MCF 10A (cell line): ENCODE measurements around the gene DSCAML1. TPM values are rescaled to one million over a fixed set of nuclear protein-coding genes. Genes with fewer than 3 reads are reported as not detected.

ENCODE experiments used
- BruUV-seq: library from RNA; stranded (reverse); fragments of 400-500 nt; replicated peaks from 2 replicates; lab custom pipeline; 2021; lab: Mats Ljungman, UMichigan
- CTCF ChIA-PET: fragments of 300-600 bp; sonication (Branson Sonifier 250); formaldehyde crosslinking; extraction: SDS; loops from one replicate; lab custom pipeline; 2021; ENCODE audit warnings: antibody characterized with exemption, inconsistent platforms; lab: Yijun Ruan, JAX
- POLR2A ChIA-PET: fragments of 300-600, 350-650 bp; sonication (Branson Sonifier 250); formaldehyde crosslinking; extraction: SDS; loops from one replicate; lab custom pipeline; 2020; ENCODE audit warnings: antibody characterized with exemption, inconsistent platforms; lab: Yijun Ruan, JAX
- DNase-seq: peaks from one replicate; pipeline ENCODE4 v3.0.0-alpha.2; 2018; ENCODE audit not compliant: unreplicated experiment
- H3K27ac Mint-ChIP-seq: one replicate; pipeline ENCODE4 v1.8.0; 2022; ENCODE audit warnings: mild to moderate bottlenecking, low read depth, mixed read lengths; ENCODE audit not compliant: unreplicated experiment
- H3K27me3 Mint-ChIP-seq: one replicate; pipeline ENCODE4 v1.8.0; 2022; ENCODE audit warnings: mixed read lengths; ENCODE audit not compliant: insufficient read depth, unreplicated experiment
- H3K36me3 Mint-ChIP-seq: one replicate; pipeline ENCODE4 v1.8.0; 2022; ENCODE audit warnings: mild to moderate bottlenecking, moderate library complexity, mixed read lengths; ENCODE audit not compliant: insufficient read depth, unreplicated experiment
- H3K4me1 Mint-ChIP-seq: one replicate; pipeline ENCODE4 v1.8.0; 2022; ENCODE audit warnings: mixed read lengths; ENCODE audit not compliant: insufficient read depth, unreplicated experiment
- H3K4me3 Mint-ChIP-seq: one replicate; pipeline ENCODE4 v1.8.0; 2022; ENCODE audit warnings: mild to moderate bottlenecking, moderate library complexity, mixed read lengths; ENCODE audit not compliant: unreplicated experiment
- H3K9me3 Mint-ChIP-seq: one replicate; pipeline ENCODE4 v1.8.0; 2022; ENCODE audit warnings: mixed read lengths; ENCODE audit not compliant: unreplicated experiment
- intact Hi-C: fragments of 100-400 bp; cut with micrococcal nuclease; formaldehyde crosslinking; loops from 2 replicates; pipeline ENCODE4 v1.14.1; 2022
- total RNA-seq: library from RNA; stranded (reverse); gene quantifications from 2 replicates; pipeline ENCODE4 v1.2.3, GENCODE V29; 2022
- TF ChIP-seq, protein P1 (sequence below): fragments of 200-600 bp; IDR thresholded peaks from one replicate; pipeline ENCODE4 v1.8.0; 2022; ENCODE audit warnings: antibody characterized with exemption, mild to moderate bottlenecking; ENCODE audit not compliant: unreplicated experiment

Gene DSCAML1
- total RNA-seq, 1 experiment from 2014 or later, result not detected

DNA sequence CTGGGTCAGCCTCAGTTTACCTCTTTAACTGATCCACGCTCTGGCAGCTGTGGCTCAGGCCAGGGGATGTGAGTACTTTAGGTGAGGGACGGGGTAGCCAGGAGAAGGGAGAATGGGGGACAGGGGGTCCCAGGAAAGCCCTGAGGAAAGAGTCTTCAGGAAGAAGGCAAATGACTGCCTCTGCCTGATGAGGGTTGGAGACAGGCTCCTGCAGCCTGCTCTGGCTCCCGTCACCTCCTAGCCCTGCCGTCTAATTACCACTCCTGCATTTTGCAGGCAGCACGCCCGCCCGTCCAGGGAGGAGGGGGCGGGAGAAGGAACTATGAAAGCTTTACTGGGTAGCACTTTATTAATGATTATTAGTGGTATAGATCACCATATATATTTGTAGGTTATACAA is 352.8 kb downstream of the DSCAML1 start:
- ChIA-PET CTCF (interaction anchor here (0.6 to 1.0 kb wide), 3 partner anchors 18 to 1426 kb away, joined by 3 read pairs; no protein-coding TSS in a partner anchor), POLR2A (no interaction called here)
- BruUV-seq, result no TSS peak
- Mint-ChIP-seq H3K4me3 (no peak overlapping the region), H3K9me3 (no peaks in the 10 kb centered on the region), H3K36me3 (no peaks in the 10 kb centered on the region), H3K4me1 (no peaks in the 10 kb centered on the region), H3K27ac (no peak overlapping the region), H3K27me3 (peaks cover 94% of the 10 kb centered on the region)
- intact Hi-C loops, result no loop called here
- TF ChIP-seq, protein P1, sequence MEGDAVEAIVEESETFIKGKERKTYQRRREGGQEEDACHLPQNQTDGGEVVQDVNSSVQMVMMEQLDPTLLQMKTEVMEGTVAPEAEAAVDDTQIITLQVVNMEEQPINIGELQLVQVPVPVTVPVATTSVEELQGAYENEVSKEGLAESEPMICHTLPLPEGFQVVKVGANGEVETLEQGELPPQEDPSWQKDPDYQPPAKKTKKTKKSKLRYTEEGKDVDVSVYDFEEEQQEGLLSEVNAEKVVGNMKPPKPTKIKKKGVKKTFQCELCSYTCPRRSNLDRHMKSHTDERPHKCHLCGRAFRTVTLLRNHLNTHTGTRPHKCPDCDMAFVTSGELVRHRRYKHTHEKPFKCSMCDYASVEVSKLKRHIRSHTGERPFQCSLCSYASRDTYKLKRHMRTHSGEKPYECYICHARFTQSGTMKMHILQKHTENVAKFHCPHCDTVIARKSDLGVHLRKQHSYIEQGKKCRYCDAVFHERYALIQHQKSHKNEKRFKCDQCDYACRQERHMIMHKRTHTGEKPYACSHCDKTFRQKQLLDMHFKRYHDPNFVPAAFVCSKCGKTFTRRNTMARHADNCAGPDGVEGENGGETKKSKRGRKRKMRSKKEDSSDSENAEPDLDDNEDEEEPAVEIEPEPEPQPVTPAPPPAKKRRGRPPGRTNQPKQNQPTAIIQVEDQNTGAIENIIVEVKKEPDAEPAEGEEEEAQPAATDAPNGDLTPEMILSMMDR, result no peak
- DNase-seq, result no peak

DNA sequence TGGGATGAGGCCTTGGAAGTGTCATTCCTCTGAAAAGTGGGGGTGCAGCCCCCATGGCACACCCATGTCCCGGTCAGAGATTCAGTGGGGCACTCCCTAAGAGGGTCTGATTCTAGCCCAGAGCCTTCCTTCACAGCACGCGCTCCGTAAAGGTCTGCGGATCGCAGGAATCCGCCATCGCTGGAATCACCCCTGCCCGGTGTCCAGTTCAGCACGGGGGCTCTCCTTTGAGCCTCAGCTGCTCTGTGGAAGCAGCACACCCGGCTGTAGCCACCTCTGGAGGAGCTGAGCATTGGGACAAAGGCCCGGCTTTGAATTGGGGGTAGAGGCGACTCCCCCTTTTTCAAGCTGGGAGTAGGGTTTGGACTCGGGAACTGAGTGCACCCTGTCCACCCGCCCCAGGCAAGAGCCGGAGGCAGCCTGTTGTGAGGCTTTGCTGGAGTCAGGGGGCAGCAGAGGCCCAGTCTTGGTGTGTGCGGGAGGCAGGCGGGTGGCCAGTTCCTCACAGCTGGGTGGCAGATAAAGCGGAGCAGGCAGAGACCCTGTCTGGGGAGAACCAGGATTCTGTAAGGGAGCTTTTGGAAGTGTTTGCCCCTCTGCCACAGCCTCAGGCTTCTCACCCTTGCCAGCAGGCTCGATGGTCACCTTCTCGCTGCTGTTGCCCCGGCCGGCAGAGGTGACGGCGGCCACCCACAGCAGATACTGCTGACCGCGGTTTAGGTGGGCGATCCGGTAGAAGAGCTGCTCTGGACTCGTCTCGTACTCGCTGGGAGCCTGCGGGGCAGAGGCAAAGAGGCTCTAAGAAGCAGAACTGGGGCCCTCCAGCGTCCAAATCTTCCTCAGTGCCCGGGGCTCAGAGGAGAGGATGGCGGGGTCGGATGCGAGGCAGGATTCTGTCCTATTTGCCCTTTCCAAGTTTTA is 353.5 kb downstream of the DSCAML1 start:
- Mint-ChIP-seq H3K27me3 (peaks cover 87% of the 10 kb centered on the region), H3K27ac (no peak overlapping the region), H3K36me3 (no peaks in the 10 kb centered on the region), H3K9me3 (no peaks in the 10 kb centered on the region), H3K4me1 (no peaks in the 10 kb centered on the region), H3K4me3 (no peak overlapping the region)
- no TSS peak for BruUV-seq
- ChIA-PET CTCF (interaction anchor here (0.6 to 1.3 kb wide), 2 partner anchors 17 to 1426 kb away, joined by 3 to 4 read pairs; no protein-coding TSS in a partner anchor), POLR2A (no interaction called here)
- TF ChIP-seq, protein P1, result peak; percentile 7
- intact Hi-C loops, result no loop called here
- DNase-seq, result no peak

DNA sequence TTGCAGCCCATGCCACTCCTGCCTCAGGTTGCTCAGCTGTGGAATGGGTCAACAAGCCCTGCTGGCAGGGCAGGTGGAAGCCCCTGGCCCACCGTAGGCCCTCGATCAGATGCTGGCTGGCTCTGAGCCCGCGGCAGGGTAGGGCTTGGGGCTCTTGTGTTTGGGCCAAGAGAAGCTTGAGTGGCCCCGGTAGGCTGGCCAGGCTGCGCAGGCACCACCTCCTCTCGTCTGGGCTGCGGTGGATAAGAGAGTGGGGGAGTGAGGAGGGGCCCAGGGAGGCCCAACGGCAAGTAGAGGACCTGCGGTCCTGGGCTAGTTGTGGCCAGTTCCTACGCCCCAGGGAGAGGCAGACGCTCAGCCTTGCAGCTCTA is 354.2 kb downstream of the DSCAML1 start:
- BruUV-seq, result no TSS peak
- intact Hi-C loops, result no loop called here

More for the DNA sequence above, 354.2 kb downstream of the DSCAML1 start:
- Mint-ChIP-seq H3K27ac (no peak overlapping the region), H3K4me3 (no peak overlapping the region), H3K27me3 (peaks cover 80% of the 10 kb centered on the region), H3K9me3 (no peaks in the 10 kb centered on the region), H3K36me3 (no peaks in the 10 kb centered on the region), H3K4me1 (no peaks in the 10 kb centered on the region)
- POLR2A ChIA-PET, result no interaction called here
- TF ChIP-seq, protein P1, result no peak
- CTCF ChIA-PET, result interaction anchor here (1.3 kb wide), 1 partner anchor 17 kb away, joined by 4 read pairs; no protein-coding TSS in a partner anchor
- DNase-seq, result no peak
